Neural progenitor cell (in vitro differentiated cells): Measurements from ENCODE around the gene PLAAT1. TPM values are rescaled to one million over a fixed set of nuclear protein-coding genes. Genes with fewer than 3 reads are reported as not detected.

Experiments used
- DNase-seq: peaks from one replicate; pipeline ENCODE4 v3.0.0-alpha.2; 2016; ENCODE audit warnings: low spot score
- H2AFZ ChIP-seq: fragments of 200-600 bp; sonication (generic); replicated peaks from 2 replicates; pipeline ENCODE4 v1.6.1; 2016; ENCODE audit warnings: antibody characterized with exemption
- H3F3A ChIP-seq: fragments of 200-600 bp; sonication (generic); 2 replicates; pipeline ENCODE4 v1.6.1; 2016; ENCODE audit warnings: antibody characterized with exemption, low read depth
- H3K27ac ChIP-seq: fragments of 200-600 bp; sonication (generic); 2 replicates; pipeline ENCODE4 v1.5.1; 2016; ENCODE audit warnings: mild to moderate bottlenecking
- H3K27me3 ChIP-seq: fragments of 200-600 bp; sonication (generic); 2 replicates; pipeline ENCODE4 v1.6.1; 2016; ENCODE audit warnings: mild to moderate bottlenecking, moderate library complexity
- H3K36me3 ChIP-seq: fragments of 200-600 bp; sonication (generic); 2 replicates; pipeline ENCODE4 v1.5.1; 2016
- H3K4me1 ChIP-seq: fragments of 200-600 bp; sonication (generic); 2 replicates; pipeline ENCODE4 v1.6.1; 2016; ENCODE audit warnings: mixed run types
- H3K4me2 ChIP-seq: fragments of 200-600 bp; sonication (generic); 2 replicates; pipeline ENCODE4 v1.6.1; 2016
- H3K4me3 ChIP-seq: fragments of 200-600 bp; sonication (generic); 2 replicates; pipeline ENCODE4 v1.5.1; 2016
- H3K79me2 ChIP-seq: fragments of 200-600 bp; sonication (generic); 2 replicates; pipeline ENCODE4 v1.6.1; 2016; ENCODE audit warnings: low read depth
- H3K9ac ChIP-seq: fragments of 200-600 bp; sonication (generic); 2 replicates; pipeline ENCODE4 v1.6.1; 2016
- H3K9me3 ChIP-seq: fragments of 200-600 bp; sonication (generic); 2 replicates; pipeline ENCODE4 v1.5.1; 2016; ENCODE audit warnings: low read depth
- H4K20me1 ChIP-seq: fragments of 200-600 bp; sonication (generic); 2 replicates; pipeline ENCODE4 v1.6.1; 2016; ENCODE audit warnings: low read depth
- H3K27ac Mint-ChIP-seq: 3 replicates; pipeline ENCODE4 v1.8.0; 2021; ENCODE audit warnings: mixed read lengths
- H3K27me3 Mint-ChIP-seq: 2 replicates; pipeline ENCODE4 v1.8.0; 2022; ENCODE audit warnings: low read depth, mild to moderate bottlenecking, inconsistent platforms, moderate library complexity, mixed read lengths; ENCODE audit not compliant: insufficient read depth
- H3K36me3 Mint-ChIP-seq: 3 replicates; pipeline ENCODE4 v1.8.0; 2021; ENCODE audit warnings: mixed read lengths
- H3K4me1 Mint-ChIP-seq: 3 replicates; pipeline ENCODE4 v1.8.0; 2021; ENCODE audit warnings: mixed read lengths
- H3K4me3 Mint-ChIP-seq: 3 replicates; pipeline ENCODE4 v1.8.0; 2021; ENCODE audit warnings: mild to moderate bottlenecking, moderate library complexity, mixed read lengths
- H3K9me3 Mint-ChIP-seq: 3 replicates; pipeline ENCODE4 v1.8.0; 2020; ENCODE audit warnings: mixed read lengths
- CTCF ChIP-seq: fragments of 200-600 bp; sonication (generic); IDR thresholded peaks from 2 replicates; pipeline ENCODE4 v1.5.1; 2017; ENCODE audit warnings: antibody characterized with exemption, mild to moderate bottlenecking
- EZH2 ChIP-seq: fragments of 200-600 bp; sonication (generic); IDR thresholded peaks from 2 replicates; pipeline ENCODE4 v1.6.1; 2017; ENCODE audit warnings: antibody characterized with exemption, mild to moderate bottlenecking, moderate library complexity
- EZH2phosphoT487 ChIP-seq: fragments of 200-600 bp; sonication (generic); IDR thresholded peaks from 2 replicates; pipeline ENCODE4 v1.6.1; 2017; ENCODE audit warnings: antibody characterized with exemption
- total RNA-seq: library from RNA; depleted of rRNA; stranded (reverse); fragments of >200 nt; gene quantifications from 2 replicates; pipeline ENCODE4 v1.2.3, GENCODE V29; 2015; ENCODE audit warnings: low replicate concordance

The PLAAT1 gene
- total RNA-seq, 1 donor from 2014 or later = 4.9 TPM

DNA sequence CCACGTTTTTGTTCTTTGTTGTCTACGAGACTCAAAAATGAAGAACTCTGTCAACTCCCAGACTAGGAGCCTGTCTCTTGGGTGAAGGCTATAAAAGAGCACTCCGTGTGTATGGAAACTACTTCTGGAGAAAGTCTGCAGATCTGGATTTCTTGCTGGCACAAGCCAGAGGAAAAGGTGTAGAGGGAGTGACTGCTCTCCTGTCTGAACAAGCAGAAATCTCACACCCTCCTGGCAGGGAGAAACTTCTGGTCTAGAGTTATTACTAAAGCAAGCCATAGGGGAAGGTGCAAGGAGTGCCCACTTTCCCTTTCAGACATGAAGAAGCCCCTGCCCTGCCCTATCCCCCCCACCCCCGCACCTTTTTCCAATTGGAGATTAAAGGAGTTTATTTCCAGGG is 9.5 kb downstream of the PLAAT1 start:
- H3K36me3 Mint-ChIP-seq = peaks cover 3% of the 10 kb centered on the region
- Histone ChIP-seq H3K4me3 (no peak overlapping the region), H3K4me2 (no peak overlapping the region), H3K36me3 (peaks cover 9% of the 10 kb centered on the region), H3K9ac (no peak overlapping the region), H4K20me1 (no peaks in the 10 kb centered on the region), H3K9me3 (peaks cover 15% of the 10 kb centered on the region), H3K4me1 (no peaks in the 10 kb centered on the region), H3K79me2 (no peaks in the 10 kb centered on the region), H3K27me3 (no peaks in the 10 kb centered on the region), H3K27ac (no peak overlapping the region), H2AFZ (no peak overlapping the region), H3F3A (no peaks in the 10 kb centered on the region)
- H3K4me3 Mint-ChIP-seq = no peak overlapping the region
- H3K9me3 Mint-ChIP-seq = peaks cover 25% of the 10 kb centered on the region
- TF ChIP-seq EZH2 = no peak
- no peaks in the 10 kb centered on the region for H3K27me3 Mint-ChIP-seq
- DNase-seq = no peak
- H3K27ac Mint-ChIP-seq = no peak overlapping the region
- H3K4me1 Mint-ChIP-seq = no peaks in the 10 kb centered on the region

DNA sequence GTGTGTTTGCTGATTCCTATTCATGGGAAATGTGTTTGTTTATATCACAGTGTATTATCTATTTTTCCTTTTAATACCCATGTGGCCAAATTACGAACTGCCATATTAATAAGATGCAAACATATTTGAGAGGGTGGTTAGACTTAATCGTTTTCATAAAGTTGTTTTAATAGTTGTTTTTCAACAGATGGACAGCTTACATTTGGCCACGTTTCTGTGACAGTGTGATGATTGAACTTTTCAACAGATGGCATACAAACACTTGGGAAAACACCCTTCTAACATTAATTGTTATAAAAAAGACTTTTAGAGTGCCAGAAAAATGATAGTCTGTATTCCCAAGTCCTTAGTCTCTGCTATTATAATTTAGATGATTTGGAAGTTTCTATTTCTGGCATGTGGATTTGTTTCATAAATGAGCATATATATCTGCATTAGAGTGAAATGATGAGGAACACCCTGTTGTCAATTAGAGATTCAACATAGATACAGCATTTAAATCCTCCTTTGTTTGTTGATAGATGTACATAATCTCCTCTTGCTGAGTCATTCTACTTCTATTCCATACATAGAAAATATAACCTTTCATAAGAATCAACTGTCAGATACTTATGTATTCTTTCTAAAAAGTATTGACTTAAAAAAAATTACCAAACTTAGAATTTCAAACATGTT is 13.1 kb downstream of the PLAAT1 start:
- Histone ChIP-seq H3K27ac (no peak overlapping the region), H3K27me3 (no peaks in the 10 kb centered on the region), H2AFZ (no peak overlapping the region), H3F3A (no peaks in the 10 kb centered on the region), H3K4me1 (no peaks in the 10 kb centered on the region), H3K9me3 (peaks cover 11% of the 10 kb centered on the region), H3K9ac (no peak overlapping the region), H3K79me2 (no peaks in the 10 kb centered on the region), H3K36me3 (peaks cover 5% of the 10 kb centered on the region), H3K4me2 (no peak overlapping the region), H4K20me1 (no peaks in the 10 kb centered on the region), H3K4me3 (no peak overlapping the region)
- Mint-ChIP-seq H3K4me1 (no peaks in the 10 kb centered on the region), H3K9me3 (peaks cover 11% of the 10 kb centered on the region), H3K27ac (no peak overlapping the region), H3K4me3 (no peak overlapping the region), H3K36me3 (no peaks in the 10 kb centered on the region), H3K27me3 (no peaks in the 10 kb centered on the region)
- no peak for DNase-seq
- no peak for TF ChIP-seq CTCF
- no peak for TF ChIP-seq EZH2
- no peak for TF ChIP-seq EZH2phosphoT487

GRCh38 chr3:193261970-193262369 is 20.9 kb downstream of the PLAAT1 start:
- Histone ChIP-seq H3F3A (no peaks in the 10 kb centered on the region), H3K4me3 (no peak overlapping the region), H3K9ac (no peak overlapping the region), H3K27me3 (no peaks in the 10 kb centered on the region), H3K4me2 (no peak overlapping the region), H3K9me3 (no peaks in the 10 kb centered on the region), H3K27ac (no peak overlapping the region), H3K79me2 (no peaks in the 10 kb centered on the region), H3K4me1 (no peaks in the 10 kb centered on the region), H4K20me1 (no peaks in the 10 kb centered on the region), H3K36me3 (no peaks in the 10 kb centered on the region), H2AFZ (no peak overlapping the region)
- Mint-ChIP-seq H3K4me3 (no peak overlapping the region), H3K27me3 (no peaks in the 10 kb centered on the region), H3K9me3 (no peaks in the 10 kb centered on the region), H3K4me1 (no peaks in the 10 kb centered on the region), H3K36me3 (no peaks in the 10 kb centered on the region), H3K27ac (no peak overlapping the region)
- no peak for TF ChIP-seq EZH2
- no peak for TF ChIP-seq EZH2phosphoT487
- no peak for TF ChIP-seq CTCF
- DNase-seq = no peak

DNA sequence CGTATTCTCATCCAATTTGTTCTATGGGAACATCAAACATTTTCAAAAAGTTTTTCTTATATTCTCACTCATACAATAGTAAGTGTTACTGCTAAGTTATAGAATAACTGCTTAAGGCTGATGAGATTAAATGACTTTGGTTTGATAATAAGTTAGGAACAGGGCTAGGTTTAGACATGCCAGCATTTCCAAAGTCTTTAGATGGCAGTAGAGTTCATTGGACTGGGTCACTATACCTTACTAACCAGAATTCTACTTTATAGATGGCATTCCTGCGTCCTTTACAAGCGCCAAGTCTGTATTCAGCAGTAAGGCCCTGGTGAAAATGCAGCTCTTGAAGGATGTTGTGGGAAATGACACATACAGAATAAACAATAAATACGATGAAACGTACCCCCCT is 21.7 kb downstream of the PLAAT1 start:
- H3K9ac ChIP-seq = no peak overlapping the region
- no peak for TF ChIP-seq EZH2
- TF ChIP-seq CTCF = no peak
- no peak for TF ChIP-seq EZH2phosphoT487
- DNase-seq = no peak
- no peaks in the 10 kb centered on the region for H3K9me3 Mint-ChIP-seq
- no peaks in the 10 kb centered on the region for H3F3A ChIP-seq
- H3K9me3 ChIP-seq = no peaks in the 10 kb centered on the region
- no peaks in the 10 kb centered on the region for H3K27me3 Mint-ChIP-seq
- no peaks in the 10 kb centered on the region for H3K4me1 ChIP-seq
- no peaks in the 10 kb centered on the region for H3K4me1 Mint-ChIP-seq
- H3K27ac ChIP-seq = no peak overlapping the region
- no peak overlapping the region for H3K4me2 ChIP-seq
- no peaks in the 10 kb centered on the region for H3K27me3 ChIP-seq
- no peaks in the 10 kb centered on the region for H3K36me3 ChIP-seq
- H3K79me2 ChIP-seq = no peaks in the 10 kb centered on the region
- no peaks in the 10 kb centered on the region for H3K36me3 Mint-ChIP-seq
- H2AFZ ChIP-seq = no peak overlapping the region
- no peak overlapping the region for H3K27ac Mint-ChIP-seq
- no peak overlapping the region for H3K4me3 ChIP-seq
- H4K20me1 ChIP-seq = no peaks in the 10 kb centered on the region
- no peak overlapping the region for H3K4me3 Mint-ChIP-seq
